Activated T-helper 1 cell treated with Interleukin-2 at 50 U/mL for 16 hours (primary cell): ENCODE data around the gene AJAP1.

Experiments used
- DNase-seq: peaks from one replicate; pipeline ENCODE4 v3.0.0-alpha.2; 2020; ENCODE audit warnings: low read depth

AJAP1 gene

DNA sequence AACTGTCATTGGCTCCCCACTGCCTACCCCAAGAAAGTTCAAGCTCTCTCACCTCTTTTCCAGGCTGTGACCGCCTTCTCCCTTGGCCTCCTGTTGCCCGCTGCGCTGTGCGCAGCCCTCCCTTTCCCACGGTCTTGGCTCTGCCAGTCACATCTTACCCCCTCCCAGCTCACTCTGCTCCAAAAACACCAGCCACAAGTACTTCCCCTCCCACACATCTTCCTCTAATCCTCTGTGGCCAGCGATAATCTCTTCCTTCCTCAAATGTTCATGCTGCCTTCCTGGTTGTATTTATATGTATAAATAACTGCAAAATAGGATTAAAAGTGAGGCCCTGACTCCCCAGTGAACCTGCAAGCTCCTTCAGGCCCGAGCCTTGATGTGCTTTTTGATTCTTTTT lies 81.8 kb downstream of the AJAP1 start:
- DNase-seq: no peak

DNA sequence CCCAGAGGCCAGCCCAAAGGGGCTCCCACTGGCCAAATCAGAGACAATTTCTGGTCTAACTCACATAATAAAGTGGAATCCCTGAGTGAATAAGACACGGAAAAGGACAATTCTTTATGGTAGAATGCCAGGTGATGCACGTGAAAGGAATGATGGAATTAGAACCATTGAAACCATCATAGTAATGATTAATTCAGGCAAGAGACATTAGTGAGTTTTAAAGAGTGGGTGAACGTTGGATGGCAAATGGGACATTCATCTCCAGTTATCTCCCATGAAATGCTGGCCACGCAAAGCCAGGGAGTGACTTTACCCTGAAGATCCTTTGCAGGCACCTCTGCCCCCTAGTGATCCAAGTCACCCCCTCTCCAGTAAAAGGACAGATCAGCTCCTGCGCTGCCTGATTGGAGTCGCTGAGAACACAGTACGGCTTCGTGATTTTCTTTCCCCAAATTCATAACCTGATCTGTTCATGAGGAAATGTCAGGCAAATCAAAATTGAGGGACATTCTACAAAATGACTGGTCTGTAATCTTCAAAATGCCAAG lies 87.5 kb downstream of the AJAP1 start:
- no peak for DNase-seq

DNA sequence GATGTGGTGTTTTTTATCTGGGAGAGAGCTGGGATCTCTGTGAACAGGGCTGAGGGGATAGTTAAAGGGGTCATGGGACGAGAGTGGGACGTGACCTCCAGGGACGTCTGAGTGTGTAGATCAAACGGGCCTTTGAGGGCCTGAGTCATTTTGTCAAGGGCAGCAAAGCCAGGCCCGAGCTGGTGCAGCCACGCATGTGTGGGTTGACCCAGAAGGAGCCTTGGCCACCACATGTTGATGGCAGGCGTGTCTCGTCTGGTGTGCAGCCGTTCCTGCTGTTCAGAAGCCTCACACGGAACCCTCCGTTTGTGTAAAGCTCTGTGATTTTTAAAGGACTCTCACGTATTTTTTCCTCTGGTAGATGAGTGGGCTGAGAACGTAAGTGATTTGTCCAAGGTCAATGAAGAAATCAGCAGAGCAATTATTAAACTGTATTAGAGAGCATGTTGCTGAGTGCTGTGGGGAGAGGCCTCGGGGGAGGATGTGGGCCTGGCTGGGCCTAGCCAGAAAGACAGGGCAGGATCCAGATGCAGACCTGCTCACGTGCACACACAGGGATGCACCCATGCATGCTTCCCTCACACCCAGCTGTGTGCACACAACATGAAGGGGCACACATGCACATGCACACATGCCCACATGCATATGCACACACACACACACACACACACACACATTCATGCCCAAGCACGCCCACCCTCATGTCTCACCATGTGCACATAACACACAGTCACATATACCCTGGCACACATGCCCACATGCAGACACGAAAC lies 89.8 kb downstream of the AJAP1 start:
- no peak for DNase-seq

GRCh38 chr1:4745560-4745959 lies 91.2 kb downstream of the AJAP1 start:
- no peak for DNase-seq

- DNase-seq: no peak
Observed at GRCh38 chr1:4749406-4749805, 95.0 kb downstream of the AJAP1 start.

DNA sequence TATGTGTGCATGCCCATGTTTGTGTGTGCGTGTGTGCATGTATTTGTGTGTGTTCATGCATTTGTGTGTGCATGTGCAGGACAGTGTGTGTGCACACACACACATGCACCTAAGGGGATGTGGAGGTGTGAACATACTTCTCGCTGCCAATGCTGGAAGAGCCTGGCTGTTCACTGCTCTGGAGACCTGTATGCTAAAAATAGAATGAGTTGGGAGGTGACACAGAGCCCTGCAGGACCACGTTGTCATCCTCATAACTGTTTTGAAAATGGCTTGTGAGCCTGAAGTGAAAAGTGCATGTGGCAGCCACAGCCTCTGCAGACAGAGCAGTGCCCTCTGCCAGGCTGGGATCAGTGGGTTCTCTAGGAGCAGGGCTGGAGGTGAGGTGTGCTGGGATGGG lies 95.8 kb downstream of the AJAP1 start:
- no peak for DNase-seq

GRCh38 chr1:4752059-4752458 lies 97.7 kb downstream of the AJAP1 start:
- DNase-seq: no peak

DNA sequence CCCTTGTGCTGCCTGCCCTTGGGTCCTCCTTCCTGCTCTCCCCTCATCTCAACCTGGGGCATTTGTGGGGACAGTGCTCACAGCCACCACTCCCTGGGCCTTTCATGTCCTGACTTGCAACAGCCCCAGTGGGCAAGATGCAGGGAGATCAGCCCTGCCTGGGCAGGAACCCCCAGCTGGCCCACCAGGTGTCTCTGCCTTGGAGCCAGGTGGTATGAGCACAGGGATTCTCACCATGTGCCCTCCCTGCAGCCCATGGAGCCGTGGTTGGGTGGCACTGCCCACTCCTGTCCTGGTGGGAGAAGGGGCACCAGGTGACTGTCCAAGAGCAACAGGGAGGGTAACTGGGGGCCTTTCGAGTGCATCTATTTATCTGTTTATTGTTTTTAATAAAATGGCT lies 100.4 kb downstream of the AJAP1 start:
- no peak for DNase-seq

GRCh38 chr1:4755301-4755845 lies 101.0 kb downstream of the AJAP1 start:
- DNase-seq: no peak

- no peak for DNase-seq
Observed at GRCh38 chr1:4755864-4756504, 101.6 kb downstream of the AJAP1 start.

GRCh38 chr1:4756851-4757580 lies 102.6 kb downstream of the AJAP1 start:
- DNase-seq: no peak

DNA sequence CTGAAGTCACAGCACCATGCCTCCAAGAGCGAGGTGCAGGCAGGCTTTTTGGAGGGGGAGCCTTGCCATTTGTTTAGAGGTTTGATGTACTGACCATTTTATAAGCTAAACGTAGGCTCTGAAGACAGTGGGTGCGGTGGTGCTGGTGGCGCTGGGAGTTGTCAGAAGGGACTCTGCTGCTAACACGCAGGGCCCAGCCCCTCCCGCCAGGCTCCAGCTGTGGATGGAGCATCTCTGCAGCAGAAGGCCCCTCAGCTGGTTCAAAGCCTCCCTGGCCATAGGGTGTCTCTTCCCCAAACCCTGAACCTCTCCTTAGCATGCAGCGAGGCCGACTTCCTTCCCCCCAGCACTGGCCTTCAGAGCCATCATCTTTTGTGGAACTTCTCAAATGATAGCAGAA lies 105.3 kb downstream of the AJAP1 start:
- DNase-seq: no peak

- DNase-seq: no peak
Observed at GRCh38 chr1:4760088-4760487, 105.7 kb downstream of the AJAP1 start.

DNA sequence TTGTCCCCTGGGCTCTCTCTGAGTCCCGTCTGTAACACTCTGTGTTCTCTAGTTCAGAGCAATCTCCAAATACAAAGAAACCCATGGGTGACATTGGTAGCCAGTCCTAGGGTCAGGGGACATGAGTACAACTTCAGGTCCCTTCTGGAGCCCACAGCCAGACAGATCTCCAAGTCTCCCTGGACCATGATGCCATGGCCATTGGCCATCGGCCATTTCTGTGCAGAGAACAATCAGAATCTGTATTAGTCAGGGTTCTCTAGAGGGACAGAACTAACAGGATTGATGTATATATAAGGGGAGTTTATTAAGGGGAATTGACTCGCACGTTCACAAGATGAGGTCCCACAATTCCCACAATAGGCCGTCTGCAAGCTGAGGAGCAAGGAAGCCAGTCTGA lies 106.9 kb downstream of the AJAP1 start:
- DNase-seq: no peak

GRCh38 chr1:4762146-4762545 lies 107.7 kb downstream of the AJAP1 start:
- DNase-seq: no peak

- DNase-seq: no peak
Observed at GRCh38 chr1:4767308-4767707, 112.9 kb downstream of the AJAP1 start.

GRCh38 chr1:4768553-4768952 lies 114.1 kb downstream of the AJAP1 start:
- DNase-seq: no peak

DNA sequence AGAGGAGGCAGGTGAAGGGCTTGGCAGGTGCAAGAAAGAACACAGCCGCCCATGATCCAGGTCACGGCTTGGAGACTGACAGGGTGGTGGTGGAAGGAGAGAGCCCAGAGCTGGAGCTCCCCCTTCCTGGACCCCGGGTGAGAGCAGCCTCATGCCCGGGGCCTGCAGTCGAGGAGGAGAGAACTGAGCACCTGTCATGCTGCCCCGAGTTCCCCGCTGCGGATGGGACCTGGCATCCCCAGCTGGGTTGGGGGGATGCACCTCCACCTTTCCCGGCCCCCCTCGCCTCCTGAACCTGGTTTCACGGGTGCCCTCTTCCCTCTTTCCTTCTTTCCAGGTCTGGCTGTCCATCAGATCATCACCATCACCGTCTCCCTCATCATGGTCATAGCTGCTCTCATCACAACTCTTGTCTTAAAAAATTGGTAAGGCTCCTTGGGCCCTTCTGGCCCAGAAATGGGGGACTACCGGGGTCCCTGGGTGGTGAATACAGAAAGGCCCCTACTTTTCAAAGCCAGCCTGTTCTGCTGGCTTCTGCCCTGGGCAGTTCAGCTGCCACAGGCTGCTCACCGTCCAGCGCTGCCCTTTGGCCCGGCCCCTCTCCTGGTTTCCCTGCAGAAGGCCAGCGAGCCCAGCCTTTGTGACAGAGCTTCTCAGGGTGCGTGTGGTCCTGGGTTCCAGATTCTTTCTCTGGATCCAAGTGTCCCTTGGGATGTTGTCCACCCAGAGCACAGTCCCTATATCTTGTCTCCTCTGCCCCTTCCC lies 115.3 kb downstream of the AJAP1 start:
- DNase-seq: no peak

GRCh38 chr1:4770713-4771112 lies 116.3 kb downstream of the AJAP1 start:
- DNase-seq: no peak

DNA sequence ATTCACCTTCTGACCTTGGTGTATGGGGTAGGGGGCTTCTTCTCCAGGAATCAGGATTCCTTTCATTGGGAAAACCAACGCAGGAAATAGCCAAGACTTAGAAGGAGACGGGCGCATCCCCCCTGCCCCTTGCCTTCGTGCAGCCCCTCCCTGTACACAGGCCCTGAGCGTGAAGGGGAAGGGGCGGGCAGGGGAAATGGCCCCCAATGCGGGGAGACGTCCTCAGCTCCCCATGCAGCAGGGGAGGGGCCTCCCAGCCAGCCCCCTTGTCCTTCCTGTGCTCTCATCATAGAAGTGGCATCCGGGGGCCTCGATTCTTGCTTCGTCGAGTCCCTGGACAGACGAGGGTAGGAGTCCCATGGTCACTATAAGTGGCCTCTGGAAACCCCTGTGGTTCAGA lies 116.9 kb downstream of the AJAP1 start:
- DNase-seq: no peak

DNA sequence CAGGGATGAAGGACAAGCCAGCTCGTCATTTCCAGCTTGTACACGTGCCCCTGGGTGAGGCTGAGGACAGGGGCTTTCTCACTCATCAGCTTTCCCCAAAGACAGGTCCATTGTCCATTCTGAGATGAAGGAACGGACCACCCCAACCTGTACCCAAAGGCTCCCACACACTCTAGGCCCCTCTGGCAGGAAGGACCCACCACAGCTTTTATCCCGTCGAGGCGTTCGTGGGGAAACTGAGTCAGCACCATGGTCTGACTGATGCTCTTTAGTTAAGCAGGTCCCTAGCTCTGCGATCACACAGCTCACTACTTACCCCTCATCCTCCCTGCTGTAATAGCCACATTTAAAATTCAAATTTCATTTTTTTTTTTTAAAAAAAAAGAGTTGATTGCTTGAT lies 117.3 kb downstream of the AJAP1 start:
- DNase-seq: no peak
